ENCODE measurements around the gene PSMC3IP.

- TF ChIP-seq CTCF (conservative IDR thresholded peaks at IDR 0.05; ENCODE audit: low read depth, low read length) (no peak), EZH2 (IDR thresholded peaks at IDR 0.05; ENCODE audit: borderline replicate concordance, low read depth, low read length, poor library complexity, severe bottlenecking) (no peak)
These were observed 41.5 kb downstream of the PSMC3IP start, which contains the start of gene NAGLU for GRCh38 chr17:42536048-42536371.
